Measurements from ENCODE around the gene ALOXE3.

Gene ALOXE3

DNA sequence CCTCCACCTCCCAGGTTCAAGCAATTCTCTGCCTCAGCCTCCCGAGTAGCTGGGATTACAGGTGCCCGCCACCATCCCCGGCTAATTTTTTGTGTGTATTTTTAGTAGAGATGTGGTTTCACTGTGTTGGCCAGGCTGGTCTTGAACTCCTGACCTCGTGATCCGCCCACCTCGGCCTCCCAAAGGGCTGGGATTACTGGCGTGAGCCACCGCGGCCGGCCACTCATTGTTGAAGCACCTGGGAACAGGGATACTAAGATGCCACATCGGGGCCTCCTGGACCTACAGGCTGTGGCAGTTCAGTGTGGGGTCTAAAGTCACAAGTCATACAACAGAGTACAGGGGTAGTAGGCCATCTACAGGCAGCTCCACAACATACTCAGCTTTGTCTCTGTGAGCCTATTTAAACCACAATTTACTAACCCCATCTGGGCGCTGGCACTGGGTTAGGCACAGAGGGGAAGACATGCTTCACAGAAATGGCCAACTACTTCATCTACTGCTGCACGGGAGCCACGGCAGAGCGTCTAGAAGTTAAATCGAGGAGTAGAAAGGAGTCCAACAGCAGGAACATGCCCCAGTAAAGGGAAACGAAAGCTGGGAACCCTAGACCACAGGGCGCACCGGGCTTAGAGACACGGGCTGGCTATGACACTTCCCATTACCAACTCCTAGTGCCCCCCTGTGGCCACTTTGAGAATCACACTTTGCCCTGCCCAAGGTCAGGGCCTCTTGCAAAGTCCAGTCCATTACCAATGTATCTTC is 40.1 kb upstream of the ALOXE3 start:
- TF ChIP-seq, protein P1, sequence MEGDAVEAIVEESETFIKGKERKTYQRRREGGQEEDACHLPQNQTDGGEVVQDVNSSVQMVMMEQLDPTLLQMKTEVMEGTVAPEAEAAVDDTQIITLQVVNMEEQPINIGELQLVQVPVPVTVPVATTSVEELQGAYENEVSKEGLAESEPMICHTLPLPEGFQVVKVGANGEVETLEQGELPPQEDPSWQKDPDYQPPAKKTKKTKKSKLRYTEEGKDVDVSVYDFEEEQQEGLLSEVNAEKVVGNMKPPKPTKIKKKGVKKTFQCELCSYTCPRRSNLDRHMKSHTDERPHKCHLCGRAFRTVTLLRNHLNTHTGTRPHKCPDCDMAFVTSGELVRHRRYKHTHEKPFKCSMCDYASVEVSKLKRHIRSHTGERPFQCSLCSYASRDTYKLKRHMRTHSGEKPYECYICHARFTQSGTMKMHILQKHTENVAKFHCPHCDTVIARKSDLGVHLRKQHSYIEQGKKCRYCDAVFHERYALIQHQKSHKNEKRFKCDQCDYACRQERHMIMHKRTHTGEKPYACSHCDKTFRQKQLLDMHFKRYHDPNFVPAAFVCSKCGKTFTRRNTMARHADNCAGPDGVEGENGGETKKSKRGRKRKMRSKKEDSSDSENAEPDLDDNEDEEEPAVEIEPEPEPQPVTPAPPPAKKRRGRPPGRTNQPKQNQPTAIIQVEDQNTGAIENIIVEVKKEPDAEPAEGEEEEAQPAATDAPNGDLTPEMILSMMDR (IDR thresholded peaks at IDR 0.05; ENCODE audit: extremely low read depth, insufficient read depth, missing control alignments) = peak; percentile 80
- peak; percentile 84 for DNase-seq (ENCODE audit: low spot score)
- in situ Hi-C loops (cut with MboI; ENCODE audit: low pct_unique_long_range_greater_than_20kb, low sequenced_read_pairs, unreplicated experiment) = no loop called here

DNA sequence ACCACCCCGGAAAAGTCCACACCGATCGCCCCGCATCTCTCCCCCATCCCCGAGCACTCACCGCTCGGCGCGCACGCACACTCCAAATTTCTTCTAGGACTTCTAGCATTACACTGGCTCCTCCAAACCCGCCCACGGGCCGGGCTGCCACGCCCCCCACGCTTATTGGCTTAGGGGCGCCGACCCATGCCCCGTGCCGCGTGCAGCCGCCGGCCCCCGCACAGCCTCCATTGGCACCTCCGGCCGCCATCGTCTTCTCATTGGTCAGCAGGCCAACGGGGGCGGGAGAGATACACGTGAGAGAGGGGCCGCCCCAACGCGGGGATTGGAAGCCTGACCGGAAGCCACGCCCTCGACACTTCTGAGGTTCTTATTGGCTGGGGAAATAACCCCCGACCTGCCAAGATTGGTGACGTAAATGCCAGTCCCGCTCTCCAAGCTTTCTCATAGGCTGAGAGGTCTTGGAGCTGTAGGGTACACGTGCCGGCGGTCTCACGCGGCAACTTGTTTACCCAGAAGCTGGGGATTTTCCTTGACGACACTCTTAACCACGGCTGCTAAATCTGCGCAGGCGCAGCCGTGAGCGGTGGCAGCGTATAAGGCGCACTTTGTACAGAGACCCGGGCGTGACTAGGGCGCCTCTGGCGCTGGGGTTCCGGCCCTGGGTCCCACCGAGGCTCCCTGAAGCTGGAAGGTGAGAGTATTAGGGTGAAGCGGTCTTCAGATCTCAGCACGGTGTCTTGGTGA is 38.1 kb upstream of the ALOXE3 start:
- peak; percentile 98 for DNase-seq (ENCODE audit: low spot score)
- TF ChIP-seq, protein P1 (IDR thresholded peaks at IDR 0.05; ENCODE audit: extremely low read depth, insufficient read depth, missing control alignments) = no peak
- in situ Hi-C loops (cut with MboI; ENCODE audit: low pct_unique_long_range_greater_than_20kb, low sequenced_read_pairs, unreplicated experiment) = no loop called here

DNA sequence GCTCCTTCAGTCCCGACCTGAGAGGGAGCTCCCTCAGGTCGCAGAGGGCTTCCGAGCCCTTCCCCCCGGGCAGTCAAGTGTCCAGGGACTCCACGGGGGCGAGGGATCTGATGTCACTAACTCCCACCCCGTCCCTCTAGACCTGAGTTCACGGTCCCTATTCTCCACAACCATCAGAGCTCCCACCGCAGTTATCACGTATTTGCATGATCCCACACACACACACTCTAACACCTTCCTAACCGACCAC is 37.6 kb upstream of the ALOXE3 start:
- no peak for DNase-seq (ENCODE audit: low spot score)
- TF ChIP-seq, protein P1 (IDR thresholded peaks at IDR 0.05; ENCODE audit: extremely low read depth, insufficient read depth, missing control alignments) = no peak
- in situ Hi-C loops (cut with MboI; ENCODE audit: low pct_unique_long_range_greater_than_20kb, low sequenced_read_pairs, unreplicated experiment) = no loop called here

DNA sequence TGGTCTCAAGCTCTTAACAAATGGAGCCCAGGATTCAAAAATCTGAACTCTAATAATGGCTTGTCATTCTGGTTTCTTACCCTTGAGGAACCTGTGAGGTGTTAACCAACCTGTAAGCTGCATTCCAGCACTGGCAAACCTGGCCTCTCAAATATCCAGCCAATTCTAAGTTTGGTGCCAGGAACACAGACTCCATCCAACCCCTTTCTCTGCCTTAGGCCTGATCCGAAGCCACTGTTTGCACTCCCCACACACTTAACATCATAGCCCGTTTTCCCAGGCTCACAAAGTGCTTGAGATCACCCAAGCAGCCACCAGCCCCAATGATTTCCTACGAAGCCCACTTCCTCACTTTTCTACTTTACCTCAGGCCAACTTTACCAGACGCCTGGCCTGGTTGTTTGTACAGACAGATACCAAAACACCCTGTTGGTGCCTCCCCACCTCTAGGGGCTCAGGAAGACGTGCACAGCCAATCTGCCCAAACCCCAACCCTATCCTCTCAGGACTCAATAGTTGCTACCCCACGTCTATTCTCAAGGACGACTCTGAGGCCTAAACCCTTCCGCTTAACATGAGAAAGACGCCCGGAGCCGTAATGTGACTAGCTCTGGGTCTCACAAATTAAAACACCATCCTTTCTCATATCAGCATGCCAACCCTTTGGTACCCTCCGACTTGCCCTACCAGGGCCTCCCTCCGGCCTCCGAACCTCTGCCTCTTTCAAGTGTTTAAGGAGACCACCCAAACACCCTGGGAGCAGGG is 37.1 kb upstream of the ALOXE3 start:
- in situ Hi-C loops (cut with MboI; ENCODE audit: low pct_unique_long_range_greater_than_20kb, low sequenced_read_pairs, unreplicated experiment) = no loop called here
- DNase-seq (ENCODE audit: low spot score) = no peak
- TF ChIP-seq, protein P1 (IDR thresholded peaks at IDR 0.05; ENCODE audit: extremely low read depth, insufficient read depth, missing control alignments) = no peak

DNA sequence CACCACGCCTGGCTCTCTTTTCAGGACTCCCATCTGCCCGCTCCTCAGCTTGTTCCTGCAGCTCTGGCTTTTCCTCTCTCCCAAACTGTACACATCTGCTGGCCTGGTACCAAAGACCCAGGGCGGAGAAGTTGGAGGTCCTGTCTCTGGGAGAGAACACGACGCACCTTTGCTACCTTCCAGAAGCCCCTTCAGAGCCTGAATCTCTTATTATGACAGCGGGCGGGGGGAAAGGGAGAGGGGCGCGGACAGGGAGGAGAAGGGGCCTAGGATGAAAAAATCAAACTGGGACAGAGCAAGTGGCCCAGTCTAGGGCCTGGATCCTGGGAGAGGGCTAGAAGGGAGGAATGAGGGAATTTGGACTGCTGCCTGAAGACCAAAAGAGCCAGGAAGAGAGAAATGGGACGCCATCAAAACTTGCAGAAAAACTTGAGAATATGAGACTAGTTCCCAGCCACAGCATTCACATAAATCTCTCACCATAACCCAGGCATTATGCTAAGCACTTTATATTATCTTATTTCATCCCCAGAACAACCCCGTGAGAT is 36.4 kb upstream of the ALOXE3 start:
- in situ Hi-C loops (cut with MboI; ENCODE audit: low pct_unique_long_range_greater_than_20kb, low sequenced_read_pairs, unreplicated experiment) = no loop called here
- TF ChIP-seq, protein P1 (IDR thresholded peaks at IDR 0.05; ENCODE audit: extremely low read depth, insufficient read depth, missing control alignments) = no peak
- DNase-seq (ENCODE audit: low spot score) = no peak

DNA sequence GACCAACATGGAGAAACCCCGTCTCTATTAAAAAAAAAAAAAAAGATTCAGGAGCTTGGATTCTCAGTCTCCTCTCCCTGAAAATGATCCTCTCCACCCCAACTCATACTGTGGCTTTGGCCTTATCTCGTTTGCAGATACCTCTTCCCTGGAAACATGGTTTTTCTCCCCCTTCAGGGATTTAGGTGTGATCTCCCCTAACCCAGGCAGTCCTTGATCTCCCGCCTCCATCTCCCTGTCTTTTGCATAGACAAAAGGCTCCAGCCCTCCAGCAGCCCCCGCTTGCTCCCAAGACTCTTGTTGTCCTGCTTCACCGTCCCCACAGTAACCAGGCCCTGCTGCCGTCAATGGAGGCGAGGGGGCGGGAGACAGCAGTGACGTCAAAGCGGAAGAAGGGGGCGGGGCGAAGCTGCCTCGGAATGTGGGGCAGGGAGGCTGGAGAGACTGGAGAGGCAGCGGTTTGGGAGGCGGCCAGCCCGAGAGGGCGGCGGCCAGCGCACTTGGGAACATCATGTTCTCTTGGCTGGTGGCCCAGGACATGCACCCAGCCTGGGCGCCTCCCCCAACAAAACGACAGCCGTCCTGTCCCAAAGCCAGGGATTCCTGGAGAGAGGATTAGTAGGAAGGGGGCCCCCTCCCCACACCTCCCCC is 35.8 kb upstream of the ALOXE3 start:
- TF ChIP-seq, protein P1 (IDR thresholded peaks at IDR 0.05; ENCODE audit: extremely low read depth, insufficient read depth, missing control alignments) = no peak
- in situ Hi-C loops (cut with MboI; ENCODE audit: low pct_unique_long_range_greater_than_20kb, low sequenced_read_pairs, unreplicated experiment) = no loop called here
- DNase-seq (ENCODE audit: low spot score) = peak; percentile 72

Data from GM13977 (cell line).